ENCODE data around the gene BAZ1A. TPM values are rescaled to one million over a fixed set of nuclear protein-coding genes. Genes with fewer than 3 reads are reported as not detected.
"Not testable (repeated sequence)": the region's sequence is repeated elsewhere in the genome, so short reads cannot be mapped to it uniquely, and the experiment has no call there.

The BAZ1A gene
- total and polyA plus RNA-seq, 2 donors: 14.8 to 38.3 TPM

GRCh38 chr14:34833549-34834523 lies 41.3 kb downstream of the BAZ1A start:
- DNase-seq (ENCODE audit: extremely low spot score): no peak
- Histone ChIP-seq H3K27ac (ENCODE audit: low read depth) (peak overlapping the region; percentile 18), H3K36me3 (ENCODE audit: insufficient read depth) (no peaks in the 10 kb centered on the region), H3K4me1 (ENCODE audit: insufficient read depth) (no peaks in the 10 kb centered on the region), H3K4me3 (ENCODE audit: low read depth, low read length) (no peak overlapping the region)
- 88% methylated on average over 2 of the region's 2 CpGs for WGBS

GRCh38 chr14:34826661-34827060 lies 48.5 kb downstream of the BAZ1A start:
- Histone ChIP-seq H3K36me3 (ENCODE audit: insufficient read depth) (peaks cover 2% of the 10 kb centered on the region), H3K4me3 (ENCODE audit: low read depth, low read length) (no peak overlapping the region), H3K27ac (ENCODE audit: low read depth) (no peak overlapping the region), H3K4me1 (ENCODE audit: insufficient read depth) (no peaks in the 10 kb centered on the region)
- no peak for DNase-seq (ENCODE audit: extremely low spot score)
- 94% methylated on average over 2 of the region's 2 CpGs for WGBS

- WGBS: 87% methylated on average over 3 of the region's 3 CpGs
- peaks cover 2% of the 10 kb centered on the region for H3K36me3 ChIP-seq (ENCODE audit: insufficient read depth)
- DNase-seq (ENCODE audit: extremely low spot score): no peak
- no peak overlapping the region for H3K4me3 ChIP-seq (ENCODE audit: low read depth, low read length)
- H3K4me1 ChIP-seq (ENCODE audit: insufficient read depth): no peaks in the 10 kb centered on the region
- H3K27ac ChIP-seq (ENCODE audit: low read depth): no peak overlapping the region
These were observed 50.3 kb downstream of the BAZ1A start for GRCh38 chr14:34824826-34825225.

GRCh38 chr14:34824256-34824655 lies 50.9 kb downstream of the BAZ1A start:
- WGBS: 95% methylated on average over 1 of the region's 1 CpG

GRCh38 chr14:34817768-34818167 lies 57.4 kb downstream of the BAZ1A start:
- DNase-seq (ENCODE audit: extremely low spot score): no peak
- H3K27ac ChIP-seq (ENCODE audit: low read depth): no peak overlapping the region
- WGBS: 95% methylated on average over 2 of the region's 2 CpGs

More at GRCh38 chr14:34824256-34824655, 50.9 kb downstream of the BAZ1A start:
- no peak for DNase-seq (ENCODE audit: extremely low spot score)
- H3K27ac ChIP-seq (ENCODE audit: low read depth): no peak overlapping the region
- H3K4me1 ChIP-seq (ENCODE audit: insufficient read depth): no peaks in the 10 kb centered on the region
- peaks cover 2% of the 10 kb centered on the region for H3K36me3 ChIP-seq (ENCODE audit: insufficient read depth)
- H3K4me3 ChIP-seq (ENCODE audit: low read depth, low read length): no peak overlapping the region

GRCh38 chr14:34810028-34810427 lies 65.1 kb downstream of the BAZ1A start:
- Histone ChIP-seq H3K4me1 (ENCODE audit: insufficient read depth) (no peaks in the 10 kb centered on the region), H3K4me3 (ENCODE audit: low read depth, low read length) (no peak overlapping the region), H3K36me3 (ENCODE audit: insufficient read depth) (peaks cover 4% of the 10 kb centered on the region), H3K27ac (ENCODE audit: low read depth) (no peak overlapping the region)
- WGBS: 62% methylated on average over 2 of the region's 2 CpGs
- DNase-seq (ENCODE audit: extremely low spot score): no peak

More at GRCh38 chr14:34817768-34818167, 57.4 kb downstream of the BAZ1A start:
- Histone ChIP-seq H3K36me3 (ENCODE audit: insufficient read depth) (no peaks in the 10 kb centered on the region), H3K4me3 (ENCODE audit: low read depth, low read length) (no peak overlapping the region), H3K4me1 (ENCODE audit: insufficient read depth) (no peaks in the 10 kb centered on the region)

GRCh38 chr14:34806257-34806656 lies 68.9 kb downstream of the BAZ1A start:
- WGBS: 86% methylated on average over 3 of the region's 3 CpGs
- H3K36me3 ChIP-seq (ENCODE audit: insufficient read depth): peaks cover 4% of the 10 kb centered on the region
- DNase-seq (ENCODE audit: extremely low spot score): no peak
- H3K4me1 ChIP-seq (ENCODE audit: insufficient read depth): no peaks in the 10 kb centered on the region
- H3K4me3 ChIP-seq (ENCODE audit: low read depth, low read length): no peak overlapping the region
- no peak overlapping the region for H3K27ac ChIP-seq (ENCODE audit: low read depth)

- no peak overlapping the region for H3K27ac ChIP-seq (ENCODE audit: low read depth)
- no peaks in the 10 kb centered on the region for H3K4me1 ChIP-seq (ENCODE audit: insufficient read depth)
- 98% methylated on average over 3 of the region's 3 CpGs for WGBS
- DNase-seq (ENCODE audit: extremely low spot score): no peak
- H3K4me3 ChIP-seq (ENCODE audit: low read depth, low read length): no peak overlapping the region
- H3K36me3 ChIP-seq (ENCODE audit: insufficient read depth): peaks cover 4% of the 10 kb centered on the region
These were observed 70.2 kb downstream of the BAZ1A start for GRCh38 chr14:34804933-34805332.

- 97% methylated on average over 2 of the region's 2 CpGs for WGBS
- H3K36me3 ChIP-seq (ENCODE audit: insufficient read depth); H3K4me3 ChIP-seq (ENCODE audit: low read depth, low read length); DNase-seq (ENCODE audit: extremely low spot score); H3K27ac ChIP-seq (ENCODE audit: low read depth); H3K4me1 ChIP-seq (ENCODE audit: insufficient read depth): not testable (repeated sequence)
These were observed 76.3 kb downstream of the BAZ1A start for GRCh38 chr14:34798861-34799260.

- WGBS: 90% methylated on average over 24 of the region's 24 CpGs
- no peak for DNase-seq (ENCODE audit: extremely low spot score)
- no peak overlapping the region for H3K4me3 ChIP-seq (ENCODE audit: low read depth, low read length)
- H3K36me3 ChIP-seq (ENCODE audit: insufficient read depth): no peaks in the 10 kb centered on the region
- H3K4me1 ChIP-seq (ENCODE audit: insufficient read depth): no peaks in the 10 kb centered on the region
- H3K27ac ChIP-seq (ENCODE audit: low read depth): no peak overlapping the region
These were observed 77.2 kb downstream of the BAZ1A start for GRCh38 chr14:34797747-34798583.

- Histone ChIP-seq H3K27ac (ENCODE audit: low read depth) (no peak overlapping the region), H3K36me3 (ENCODE audit: insufficient read depth) (peaks cover 2% of the 10 kb centered on the region), H3K4me3 (ENCODE audit: low read depth, low read length) (no peak overlapping the region), H3K4me1 (ENCODE audit: insufficient read depth) (no peaks in the 10 kb centered on the region)
- no peak for DNase-seq (ENCODE audit: extremely low spot score)
- 58% methylated on average over 1 of the region's 1 CpG for WGBS
These were observed 78.3 kb downstream of the BAZ1A start for GRCh38 chr14:34796902-34797301.

- no peak for DNase-seq (ENCODE audit: extremely low spot score)
- 46% methylated on average over 1 of the region's 1 CpG for WGBS
- Histone ChIP-seq H3K27ac (ENCODE audit: low read depth) (no peak overlapping the region), H3K4me1 (ENCODE audit: insufficient read depth) (no peaks in the 10 kb centered on the region), H3K4me3 (ENCODE audit: low read depth, low read length) (no peak overlapping the region), H3K36me3 (ENCODE audit: insufficient read depth) (peaks cover 2% of the 10 kb centered on the region)
These were observed 80.2 kb downstream of the BAZ1A start for GRCh38 chr14:34794941-34795340.

- peaks cover 2% of the 10 kb centered on the region for H3K36me3 ChIP-seq (ENCODE audit: insufficient read depth)
- no peaks in the 10 kb centered on the region for H3K4me1 ChIP-seq (ENCODE audit: insufficient read depth)
- H3K4me3 ChIP-seq (ENCODE audit: low read depth, low read length): no peak overlapping the region
- H3K27ac ChIP-seq (ENCODE audit: low read depth): no peak overlapping the region
- 88% methylated on average over 2 of the region's 2 CpGs for WGBS
- DNase-seq (ENCODE audit: extremely low spot score): no peak
These were observed 80.9 kb downstream of the BAZ1A start for GRCh38 chr14:34794217-34794616.
